GM12801 (cell line): Measurements from ENCODE around the gene MMP12.

Source experiments
- CTCF ChIP-seq: IDR thresholded peaks from one replicate; pipeline ENCODE4 v1.5.1; 2011; ENCODE audit warnings: control low read depth; ENCODE audit not compliant: insufficient read length; ENCODE audit errors: extremely low read depth

Gene MMP12

GRCh38 chr11:102900346-102900745, 25.6 kb upstream of the MMP12 start:
- no peak for TF ChIP-seq CTCF

DNA sequence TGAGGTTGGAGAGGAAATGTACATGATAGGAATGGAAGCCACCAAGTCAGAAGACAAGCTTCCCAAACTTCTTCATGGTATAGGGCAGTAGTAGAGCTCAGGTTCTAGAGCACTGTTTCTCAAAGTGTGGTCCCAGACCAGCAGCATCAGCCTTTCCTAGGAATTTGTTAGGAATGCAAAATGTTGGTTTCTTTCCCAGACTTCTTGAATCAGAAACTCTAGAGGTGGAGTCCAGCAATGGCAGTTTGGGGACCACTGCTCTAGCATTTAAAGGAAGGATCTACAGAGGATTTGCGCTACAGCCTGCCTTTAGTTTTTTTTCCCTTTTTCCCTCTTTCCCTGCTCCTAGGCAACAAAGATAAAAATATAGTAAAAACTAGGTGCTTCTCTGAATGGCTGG, 17.0 kb upstream of the MMP12 start:
- TF ChIP-seq CTCF = no peak

DNA sequence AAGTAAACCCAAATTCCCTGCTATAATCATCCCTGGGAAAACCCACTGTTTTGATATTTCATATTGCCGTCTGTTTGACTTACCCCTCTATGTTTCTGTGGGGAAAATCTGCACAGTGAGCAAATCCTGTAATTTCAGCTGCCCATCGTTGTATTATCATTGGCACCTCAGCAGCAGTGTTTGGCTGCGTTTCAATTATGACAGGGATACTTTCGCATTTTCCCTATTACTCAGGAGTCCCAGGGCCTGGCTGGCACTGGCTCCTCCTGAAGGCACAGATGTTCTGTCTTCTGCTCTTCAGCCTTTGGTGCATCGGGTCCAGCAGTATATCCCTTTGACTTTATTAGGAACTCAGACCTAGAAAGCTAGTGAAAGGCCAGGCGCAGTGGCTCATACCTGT, 12.2 kb upstream of the MMP12 start:
- TF ChIP-seq CTCF = no peak

- TF ChIP-seq CTCF = no peak
These were observed 8.4 kb upstream of the MMP12 start for GRCh38 chr11:102883141-102883540.

- no peak for TF ChIP-seq CTCF
These were observed 7.7 kb upstream of the MMP12 start for GRCh38 chr11:102882389-102883024.

DNA sequence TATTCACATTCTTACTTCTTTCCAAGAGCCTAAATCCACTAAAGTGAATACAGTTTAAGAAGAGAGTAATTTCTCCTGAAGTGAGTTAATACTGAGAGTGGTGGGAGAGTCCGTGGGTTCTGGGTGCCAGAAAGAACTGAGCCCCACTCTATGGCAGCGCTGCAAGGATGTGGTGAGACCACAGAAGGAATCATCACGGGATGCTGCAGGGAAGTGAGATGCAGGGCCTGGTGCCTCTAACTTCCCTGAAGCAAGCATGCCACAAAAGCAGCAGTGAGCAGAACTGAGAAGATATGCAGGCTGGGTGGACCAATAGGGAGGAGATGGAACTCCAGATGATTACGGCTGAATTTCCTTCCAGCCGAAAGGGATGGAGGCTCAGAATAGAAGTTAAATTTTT, 5.0 kb upstream of the MMP12 start:
- TF ChIP-seq CTCF = no peak

GRCh38 chr11:102878595-102878994, 3.8 kb upstream of the MMP12 start:
- no peak for TF ChIP-seq CTCF
